ENCODE results near the gene SSU72. TPM values are rescaled to one million over a fixed set of nuclear protein-coding genes. Genes with fewer than 3 reads are reported as not detected.
"Not testable (repeated sequence)": the region's sequence is repeated elsewhere in the genome, so short reads cannot be mapped to it uniquely, and the experiment has no call there.

SSU72 gene
- total RNA-seq, 2 experiments from 2014 or later: 111 to 113 TPM

GRCh38 chr1:1528301-1529267, 46.1 kb downstream of the SSU72 start:
- POLR2A ChIA-PET: interaction anchor here (1.1 kb wide), 1 partner anchor 10 kb away, joined by 3 read pairs; no protein-coding TSS in a partner anchor
- no peak for DNase-seq
- H3K36me3 Mint-ChIP-seq (ENCODE audit: low read depth): peaks cover 31% of the 10 kb centered on the region
- CTCF ChIA-PET: no interaction called here
- H3K27me3 Mint-ChIP-seq: no peaks in the 10 kb centered on the region
- no peak overlapping the region for H3K4me3 Mint-ChIP-seq
- H3K27ac Mint-ChIP-seq: no peak overlapping the region
- no peaks in the 10 kb centered on the region for H3K4me1 Mint-ChIP-seq
- peaks cover 7% of the 10 kb centered on the region for H3K9me3 Mint-ChIP-seq

GRCh38 chr1:1527092-1527816, 47.4 kb downstream of the SSU72 start:
- no peaks in the 10 kb centered on the region for H3K27me3 Mint-ChIP-seq
- no peak overlapping the region for H3K4me3 Mint-ChIP-seq
- no peak overlapping the region for H3K27ac Mint-ChIP-seq
- H3K36me3 Mint-ChIP-seq (ENCODE audit: low read depth): peaks cover 29% of the 10 kb centered on the region
- peaks cover 7% of the 10 kb centered on the region for H3K9me3 Mint-ChIP-seq
- no peaks in the 10 kb centered on the region for H3K4me1 Mint-ChIP-seq
- no peak for DNase-seq
- ChIA-PET CTCF (no interaction called here), POLR2A (no interaction called here)

- CTCF ChIA-PET, H3K4me1 Mint-ChIP-seq, DNase-seq, H3K27ac Mint-ChIP-seq, H3K9me3 Mint-ChIP-seq, H3K4me3 Mint-ChIP-seq, H3K27me3 Mint-ChIP-seq, POLR2A ChIA-PET: not testable (repeated sequence)
- H3K36me3 Mint-ChIP-seq (ENCODE audit: low read depth): peaks cover 24% of the 10 kb centered on the region
Observed at GRCh38 chr1:1526476-1526875, 48.2 kb downstream of the SSU72 start.

GRCh38 chr1:1524750-1525383, 49.8 kb downstream of the SSU72 start:
- POLR2A ChIA-PET, H3K4me3 Mint-ChIP-seq, H3K4me1 Mint-ChIP-seq, H3K9me3 Mint-ChIP-seq, H3K27me3 Mint-ChIP-seq, H3K27ac Mint-ChIP-seq, DNase-seq, CTCF ChIA-PET: not testable (repeated sequence)
- H3K36me3 Mint-ChIP-seq (ENCODE audit: low read depth): peaks cover 15% of the 10 kb centered on the region

GRCh38 chr1:1523651-1524050, 51.0 kb downstream of the SSU72 start:
- not testable (repeated sequence) for H3K27me3 Mint-ChIP-seq; H3K36me3 Mint-ChIP-seq (ENCODE audit: low read depth)

GRCh38 chr1:1523226-1523625, 51.4 kb downstream of the SSU72 start:
- CTCF ChIA-PET, POLR2A ChIA-PET, H3K4me3 Mint-ChIP-seq, H3K9me3 Mint-ChIP-seq, H3K27ac Mint-ChIP-seq, H3K27me3 Mint-ChIP-seq, H3K4me1 Mint-ChIP-seq, DNase-seq: not testable (repeated sequence)
- peaks cover 12% of the 10 kb centered on the region for H3K36me3 Mint-ChIP-seq (ENCODE audit: low read depth)

More at GRCh38 chr1:1523651-1524050, 51.0 kb downstream of the SSU72 start:
- H3K27ac Mint-ChIP-seq, H3K4me1 Mint-ChIP-seq, H3K4me3 Mint-ChIP-seq, DNase-seq, H3K9me3 Mint-ChIP-seq, CTCF ChIA-PET, POLR2A ChIA-PET: not testable (repeated sequence)

GRCh38 chr1:1522536-1522935, 52.1 kb downstream of the SSU72 start:
- POLR2A ChIA-PET, H3K9me3 Mint-ChIP-seq, CTCF ChIA-PET, H3K4me1 Mint-ChIP-seq, DNase-seq, H3K27me3 Mint-ChIP-seq, H3K4me3 Mint-ChIP-seq, H3K27ac Mint-ChIP-seq: not testable (repeated sequence)
- peaks cover 17% of the 10 kb centered on the region for H3K36me3 Mint-ChIP-seq (ENCODE audit: low read depth)

GRCh38 chr1:1521331-1521730, 53.3 kb downstream of the SSU72 start:
- Mint-ChIP-seq H3K27ac (no peak overlapping the region), H3K4me1 (no peaks in the 10 kb centered on the region), H3K4me3 (no peak overlapping the region), H3K9me3 (no peaks in the 10 kb centered on the region), H3K36me3 (ENCODE audit: low read depth) (peaks cover 13% of the 10 kb centered on the region), H3K27me3 (no peaks in the 10 kb centered on the region)
- no peak for DNase-seq
- ChIA-PET CTCF (no interaction called here), POLR2A (no interaction called here)

- POLR2A ChIA-PET, H3K27me3 Mint-ChIP-seq, H3K27ac Mint-ChIP-seq, DNase-seq, H3K4me1 Mint-ChIP-seq, H3K4me3 Mint-ChIP-seq, H3K9me3 Mint-ChIP-seq, CTCF ChIA-PET: not testable (repeated sequence)
- H3K36me3 Mint-ChIP-seq (ENCODE audit: low read depth): peaks cover 13% of the 10 kb centered on the region
Observed at GRCh38 chr1:1519805-1520505, 54.7 kb downstream of the SSU72 start.

- H3K9me3 Mint-ChIP-seq, H3K4me1 Mint-ChIP-seq, DNase-seq, H3K4me3 Mint-ChIP-seq, CTCF ChIA-PET, H3K27ac Mint-ChIP-seq, POLR2A ChIA-PET, H3K27me3 Mint-ChIP-seq: not testable (repeated sequence)
- H3K36me3 Mint-ChIP-seq (ENCODE audit: low read depth): peaks cover 13% of the 10 kb centered on the region
Observed at GRCh38 chr1:1518621-1519007, 56.0 kb downstream of the SSU72 start.

- H3K9me3 Mint-ChIP-seq: no peaks in the 10 kb centered on the region
- no peaks in the 10 kb centered on the region for H3K27me3 Mint-ChIP-seq
- H3K4me1 Mint-ChIP-seq: peaks cover 10% of the 10 kb centered on the region
- no peak overlapping the region for H3K4me3 Mint-ChIP-seq
- H3K36me3 Mint-ChIP-seq (ENCODE audit: low read depth): peaks cover 13% of the 10 kb centered on the region
- H3K27ac Mint-ChIP-seq: no peak overlapping the region
- no peak for DNase-seq
- CTCF ChIA-PET: no interaction called here
- POLR2A ChIA-PET: no interaction called here
Observed at GRCh38 chr1:1517973-1518620, 56.6 kb downstream of the SSU72 start.

- H3K27ac Mint-ChIP-seq, POLR2A ChIA-PET: not testable (repeated sequence)
Observed at GRCh38 chr1:1516923-1517322, 57.7 kb downstream of the SSU72 start.

More at GRCh38 chr1:1516923-1517322, 57.7 kb downstream of the SSU72 start:
- H3K9me3 Mint-ChIP-seq, CTCF ChIA-PET, H3K4me3 Mint-ChIP-seq, H3K27me3 Mint-ChIP-seq, DNase-seq: not testable (repeated sequence)
- H3K4me1 Mint-ChIP-seq: peaks cover 13% of the 10 kb centered on the region
- H3K36me3 Mint-ChIP-seq (ENCODE audit: low read depth): peaks cover 13% of the 10 kb centered on the region
